HL-60 (cell line): Measurements from ENCODE around the gene UBTD1.

Experiments
- DNase-seq, 2 experiments: peaks; one replicate each; pipeline ENCODE4 v3.0.0-alpha.2; 2010 to 2020; ENCODE audit warnings: low read depth in 1 of 2, low spot score in 1 of 2
- H3K27ac ChIP-seq: fragments of 250-450 bp; sonication (Bioruptor Pico); replicated peaks from 2 replicates; pipeline ENCODE4 v1.5.1; 2020; ENCODE audit warnings: mild to moderate bottlenecking, moderate library complexity
- H3K27me3 ChIP-seq: fragments of 250-450 bp; sonication (Bioruptor Pico); 2 replicates; pipeline ENCODE4 v1.5.1; 2021; ENCODE audit warnings: mild to moderate bottlenecking, moderate library complexity; ENCODE audit not compliant: insufficient read depth, poor library complexity, severe bottlenecking
- H3K4me3 ChIP-seq: replicated peaks from 2 replicates; pipeline ENCODE4 v1.5.1; 2011; ENCODE audit warnings: mild to moderate bottlenecking, control low read depth, low read length; ENCODE audit not compliant: insufficient read depth
- CTCF ChIP-seq: IDR thresholded peaks from one replicate; pipeline ENCODE4 v1.5.1; 2011; ENCODE audit warnings: low read length, control low read depth, inconsistent platforms; ENCODE audit not compliant: insufficient read depth
- GABPA ChIP-seq: IDR thresholded peaks from 2 replicates; pipeline ENCODE4 v1.6.1; 2012; ENCODE audit warnings: low read depth
- POLR2AphosphoS5 ChIP-seq: IDR thresholded peaks from 2 replicates; pipeline ENCODE4 v1.6.1; 2012; ENCODE audit warnings: low read depth
- REST ChIP-seq: IDR thresholded peaks from 2 replicates; pipeline ENCODE4 v1.6.1; 2012; ENCODE audit warnings: low read depth; ENCODE audit not compliant: insufficient replicate concordance
- SPI1 ChIP-seq: IDR thresholded peaks from 2 replicates; pipeline ENCODE4 v1.6.1; 2012; ENCODE audit warnings: low read depth, mild to moderate bottlenecking, borderline replicate concordance

The UBTD1 gene

GRCh38 chr10:97514344-97514743 lies 15.6 kb downstream of the UBTD1 start:
- TF ChIP-seq SPI1 (no peak), REST (no peak), CTCF (no peak), POLR2AphosphoS5 (no peak), GABPA (no peak)
- H3K27ac ChIP-seq = no peak overlapping the region
- H3K4me3 ChIP-seq = no peak overlapping the region
- H3K27me3 ChIP-seq = no peaks in the 10 kb centered on the region
- no peak for DNase-seq

GRCh38 chr10:97515271-97515978 lies 16.7 kb downstream of the UBTD1 start:
- TF ChIP-seq SPI1 = no peak
- no peak for TF ChIP-seq CTCF
- no peak for TF ChIP-seq REST
- TF ChIP-seq POLR2AphosphoS5 = no peak
- TF ChIP-seq GABPA = no peak
- no peak for DNase-seq
- Histone ChIP-seq H3K4me3 (no peak overlapping the region), H3K27me3 (peaks cover 4% of the 10 kb centered on the region), H3K27ac (no peak overlapping the region)

GRCh38 chr10:97517096-97517750 lies 18.5 kb downstream of the UBTD1 start:
- Histone ChIP-seq H3K27ac (no peak overlapping the region), H3K4me3 (no peak overlapping the region), H3K27me3 (peaks cover 4% of the 10 kb centered on the region)
- no peak for TF ChIP-seq REST
- TF ChIP-seq CTCF = no peak
- no peak for TF ChIP-seq SPI1
- TF ChIP-seq POLR2AphosphoS5 = no peak
- TF ChIP-seq GABPA = no peak
- DNase-seq = no peak
